ENCODE measurements around the gene KCNH1. TPM values are rescaled to one million over a fixed set of nuclear protein-coding genes. Genes with fewer than 3 reads are reported as not detected.

Gene KCNH1
- total and polyA plus RNA-seq, 2 of the 4 experiments (the other 2 are of a cell fraction): 0.27 to 0.54 TPM

DNA sequence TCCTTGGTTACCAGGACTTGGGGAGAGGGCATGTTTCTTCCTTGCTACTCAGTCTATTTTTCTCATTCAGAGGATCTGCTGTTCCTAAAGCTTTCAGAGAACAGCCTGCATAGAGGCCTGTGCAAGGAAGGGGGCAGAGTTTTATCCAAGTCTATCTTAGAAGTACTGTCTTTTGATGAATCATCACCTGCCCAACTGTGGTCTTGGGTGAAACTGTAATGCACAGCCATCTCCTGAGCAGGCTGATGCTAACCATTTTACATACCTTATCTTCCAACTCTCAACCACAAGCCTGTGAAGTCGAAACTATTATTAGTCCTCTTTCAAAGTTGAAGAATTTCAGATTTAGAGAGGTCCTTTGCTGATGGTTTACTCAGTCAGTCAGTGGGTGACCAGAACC, 437.2 kb downstream of the KCNH1 start:
- Histone ChIP-seq H3K23ac (ENCODE audit: low read depth, low read length) (no peak overlapping the region), H3K4me1 (ENCODE audit: control insufficient read depth, insufficient read depth, low read length) (no peaks in the 10 kb centered on the region), H4K91ac (ENCODE audit: insufficient read depth, low read depth, low read length) (no peak overlapping the region), H3K27me3 (ENCODE audit: control insufficient read depth, insufficient read depth, low read length) (no peaks in the 10 kb centered on the region), H3K18ac (ENCODE audit: low read depth, low read length) (no peak overlapping the region), H3K36me3 (ENCODE audit: control insufficient read depth, insufficient read depth, low read length) (no peaks in the 10 kb centered on the region), H4K8ac (ENCODE audit: low read depth in 2 of 2, low read length in 2 of 2) (no peak overlapping the region), H3K79me1 (ENCODE audit: low read depth in 1 of 2, low read length in 2 of 2) (no peaks in the 10 kb centered on the region), H4K20me1 (ENCODE audit: insufficient read depth, low read length) (no peaks in the 10 kb centered on the region), H2BK5ac (ENCODE audit: low read depth, low read length, poor library complexity, severe bottlenecking) (no peak overlapping the region), H2AFZ (replicated peaks; ENCODE audit: low read length, poor library complexity) (no peak overlapping the region), H3K4me2 (ENCODE audit: low read depth, low read length) (no peak overlapping the region), H2BK20ac (ENCODE audit: low read depth, low read length) (no peak overlapping the region), H3K4me3 (ENCODE audit: insufficient read depth, low read depth, low read length) (no peak overlapping the region), H3K27ac (ENCODE audit: insufficient read depth, low read length) (no peak overlapping the region), H2BK15ac (ENCODE audit: low read depth, low read length) (no peak overlapping the region), H3K9me1 (ENCODE audit: insufficient read depth, low read length) (no peaks in the 10 kb centered on the region), H3K9ac (ENCODE audit: low read depth, low read length) (no peak overlapping the region), H3K9me3 (ENCODE audit: control insufficient read depth, insufficient read depth, low read length) (no peaks in the 10 kb centered on the region; the same call in 1 of the 2 replicates), H3K4ac (ENCODE audit: low read depth, low read length) (no peak overlapping the region), H3K14ac (replicated peaks; ENCODE audit: low read depth, low read length) (no peak overlapping the region), H2AK9ac (replicated peaks; ENCODE audit: low read depth, low read length, poor library complexity) (no peak overlapping the region), H3K56ac (ENCODE audit: extremely low read depth, insufficient read depth, low read length) (no peak overlapping the region), H2BK120ac (ENCODE audit: low read depth, low read length) (no peak overlapping the region), H4K5ac (ENCODE audit: low read depth, low read length) (no peak overlapping the region), H2AK5ac (ENCODE audit: low read depth, low read length) (no peak overlapping the region)
- in situ Hi-C loops (cut with MboI; ENCODE audit: low sequenced_read_pairs): no loop called here
- no peak for DNase-seq
- ChIA-PET CTCF (no interaction called here), POLR2A (ENCODE audit: unreplicated experiment) (no interaction called here)
- TF ChIP-seq NFE2L2 (IDR thresholded peaks at IDR 0.05; ENCODE audit: low read depth, low read length): no peak
- TF ChIP-seq SMC3 (IDR thresholded peaks at IDR 0.05; ENCODE audit: low read depth, low read length): no peak
- TF ChIP-seq MAFK (IDR thresholded peaks at IDR 0.05; ENCODE audit: low read depth, low read length): no peak
- TF ChIP-seq ELK1 (IDR thresholded peaks at IDR 0.05; ENCODE audit: borderline replicate concordance, low read depth, low read length): no peak
- no peak for TF ChIP-seq FOS (IDR thresholded peaks at IDR 0.05; ENCODE audit: low read depth, low read length)
- no peak for TF ChIP-seq CTCF (conservative IDR thresholded peaks at IDR 0.05; ENCODE audit: low read depth, low read length)
- TF ChIP-seq, protein P1, sequence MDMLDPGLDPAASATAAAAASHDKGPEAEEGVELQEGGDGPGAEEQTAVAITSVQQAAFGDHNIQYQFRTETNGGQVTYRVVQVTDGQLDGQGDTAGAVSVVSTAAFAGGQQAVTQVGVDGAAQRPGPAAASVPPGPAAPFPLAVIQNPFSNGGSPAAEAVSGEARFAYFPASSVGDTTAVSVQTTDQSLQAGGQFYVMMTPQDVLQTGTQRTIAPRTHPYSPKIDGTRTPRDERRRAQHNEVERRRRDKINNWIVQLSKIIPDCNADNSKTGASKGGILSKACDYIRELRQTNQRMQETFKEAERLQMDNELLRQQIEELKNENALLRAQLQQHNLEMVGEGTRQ (IDR thresholded peaks at IDR 0.05; ENCODE audit: low read depth, low read length): no peak
- intact Hi-C loops (cut with micrococcal nuclease): no loop called here
- WGBS, 2 experiments (ENCODE audit: extremely low coverage in 2 of 2, insufficient read length in 1 of 2): no CpG with 5 or more reads among the region's 1 CpG
- dilution Hi-C loops (cut with HindIII; ENCODE audit: low sequenced_read_pairs, unreplicated experiment): no loop called here
- no TSS peak for BruUV-seq (replicated peaks)
- no peak for ATAC-seq (ENCODE audit: low read depth)
